Spleen (tissue), 7 donors: ENCODE results near the gene GRAP2.

Experiments
- POLR2A ChIP-seq, 3 donors: fragments of 450-650 bp; IDR thresholded peaks; one replicate each; pipeline ENCODE4 v1.5.1; 2017; ENCODE audit warnings: antibody characterized with exemption in 3 of 3, mild to moderate bottlenecking in 1 of 3
- TF ChIP-seq, protein P1 (sequence below), 11 experiments: fragments of 200-600 bp in 7 of 11; fragments of 450-650 bp in 4 of 11; sonication (generic) in 4 of 11; IDR thresholded peaks in 8 of 11; conservative IDR thresholded peaks in 3 of 11; 1 replicate in 7 of 11; 2 replicates in 4 of 11; pipeline versions ENCODE4 v1.4.0 to v1.8.0; 2016 to 2021; ENCODE audit warnings: antibody characterized with exemption in 11 of 11, inconsistent platforms in 4 of 11, mild to moderate bottlenecking in 1 of 11
- donor health status: DM: no; HTN: no; CAD: no; lungs with moderate emphysema.
- donor health status: DM: no; HTN: no; CAD: no.
- donor health status: DM: no; HTN: no; CAD: no.

DNA sequence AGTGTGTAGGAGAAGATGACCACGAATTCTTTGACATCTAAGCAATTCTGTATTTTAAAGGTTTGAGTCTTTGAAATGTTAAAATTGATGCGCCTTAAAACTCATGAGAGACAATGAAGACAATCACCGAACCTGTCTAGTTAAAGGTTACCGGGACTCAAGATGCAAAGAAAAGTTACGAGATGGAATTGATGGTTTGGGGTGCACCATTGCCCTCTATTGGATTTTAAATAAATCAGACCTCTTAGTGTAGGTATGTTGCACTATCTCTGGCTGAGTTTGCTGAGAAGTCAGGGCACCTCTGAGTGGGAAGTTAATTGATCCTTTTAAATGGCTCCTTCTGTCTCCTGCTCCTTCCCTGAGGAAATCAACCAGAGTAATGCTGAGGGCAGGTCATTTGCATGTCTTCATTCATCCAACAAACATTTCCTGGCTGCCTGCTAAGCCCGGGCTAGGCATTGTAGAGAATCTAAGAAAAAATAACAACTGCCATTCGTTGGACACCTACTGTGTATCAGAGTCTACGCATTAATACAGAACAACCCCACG is 39.9 kb downstream of the GRAP2 start:
- TF ChIP-seq, protein P1, sequence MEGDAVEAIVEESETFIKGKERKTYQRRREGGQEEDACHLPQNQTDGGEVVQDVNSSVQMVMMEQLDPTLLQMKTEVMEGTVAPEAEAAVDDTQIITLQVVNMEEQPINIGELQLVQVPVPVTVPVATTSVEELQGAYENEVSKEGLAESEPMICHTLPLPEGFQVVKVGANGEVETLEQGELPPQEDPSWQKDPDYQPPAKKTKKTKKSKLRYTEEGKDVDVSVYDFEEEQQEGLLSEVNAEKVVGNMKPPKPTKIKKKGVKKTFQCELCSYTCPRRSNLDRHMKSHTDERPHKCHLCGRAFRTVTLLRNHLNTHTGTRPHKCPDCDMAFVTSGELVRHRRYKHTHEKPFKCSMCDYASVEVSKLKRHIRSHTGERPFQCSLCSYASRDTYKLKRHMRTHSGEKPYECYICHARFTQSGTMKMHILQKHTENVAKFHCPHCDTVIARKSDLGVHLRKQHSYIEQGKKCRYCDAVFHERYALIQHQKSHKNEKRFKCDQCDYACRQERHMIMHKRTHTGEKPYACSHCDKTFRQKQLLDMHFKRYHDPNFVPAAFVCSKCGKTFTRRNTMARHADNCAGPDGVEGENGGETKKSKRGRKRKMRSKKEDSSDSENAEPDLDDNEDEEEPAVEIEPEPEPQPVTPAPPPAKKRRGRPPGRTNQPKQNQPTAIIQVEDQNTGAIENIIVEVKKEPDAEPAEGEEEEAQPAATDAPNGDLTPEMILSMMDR (IDR thresholded peaks at IDR 0.05 in 8 of 11, conservative IDR thresholded peaks at IDR 0.05 in 3 of 11) = peak in 8 of 11 experiments; percentile 16 to 46 (median 20)
- no peak for TF ChIP-seq POLR2A (IDR thresholded peaks at IDR 0.05)
